Neuronal stem cell (in vitro differentiated cells): ENCODE data around the gene CYP2E1.
"Not testable (repeated sequence)": the region's sequence is repeated elsewhere in the genome, so short reads cannot be mapped to it uniquely, and the experiment has no call there.

ENCODE experiments used
- DNase-seq: peaks from one replicate; pipeline ENCODE4 v3.0.0-alpha.2; 2013; ENCODE audit warnings: low spot score
- H2AFZ ChIP-seq: one replicate; pipeline ENCODE4 v1.6.1; 2013; ENCODE audit warnings: mild to moderate bottlenecking, low read length, inconsistent platforms
- H2AK5ac ChIP-seq: 2 replicates; pipeline ENCODE4 v1.6.1; 2013; ENCODE audit warnings: low read depth, mild to moderate bottlenecking, inconsistent platforms, low read length, moderate library complexity, mixed read lengths
- H2BK120ac ChIP-seq: 2 replicates; pipeline ENCODE4 v1.6.1; 2013; ENCODE audit warnings: low read depth, mild to moderate bottlenecking, inconsistent platforms, low read length, moderate library complexity, mixed read lengths
- H2BK12ac ChIP-seq: one replicate; pipeline ENCODE4 v1.6.1; 2013; ENCODE audit warnings: low read length, inconsistent platforms
- H2BK15ac ChIP-seq: 2 replicates; pipeline ENCODE4 v1.6.1; 2013; ENCODE audit warnings: mild to moderate bottlenecking, low read length, inconsistent platforms, mixed read lengths
- H2BK5ac ChIP-seq: one replicate; pipeline ENCODE4 v1.6.1; 2013; ENCODE audit warnings: inconsistent platforms, mild to moderate bottlenecking, low read length, moderate library complexity
- H3K14ac ChIP-seq: one replicate; pipeline ENCODE4 v1.6.1; 2013; ENCODE audit warnings: low read length, inconsistent platforms
- H3K18ac ChIP-seq: 2 replicates; pipeline ENCODE4 v1.6.1; 2013; ENCODE audit warnings: low read length, inconsistent platforms
- H3K23ac ChIP-seq: 2 replicates; pipeline ENCODE4 v1.6.1; 2013; ENCODE audit warnings: low read depth, mild to moderate bottlenecking, mixed read lengths, low read length, inconsistent platforms; ENCODE audit not compliant: poor library complexity
- H3K27ac ChIP-seq: replicated peaks from 3 replicates; pipeline ENCODE4 v1.5.1; 2013; ENCODE audit warnings: low read length, inconsistent platforms
- H3K27me3 ChIP-seq, 3 experiments: 2 replicates each; pipeline ENCODE4 v1.6.1; 2013; ENCODE audit warnings: low read length in 3 of 3, mild to moderate bottlenecking in 2 of 3, inconsistent platforms in 1 of 3, low read depth in 1 of 3, mixed read lengths in 1 of 3, moderate library complexity in 1 of 3; ENCODE audit not compliant: control insufficient read depth in 3 of 3, insufficient read depth in 3 of 3
- H3K36me3 ChIP-seq, 2 donors: replicated peaks in 1 of 2; 2 replicates each; pipeline ENCODE4 v1.6.1; 2013; ENCODE audit warnings: low read length in 2 of 2; ENCODE audit not compliant: control insufficient read depth in 2 of 2, insufficient read depth in 2 of 2
- H3K4ac ChIP-seq: 2 replicates; pipeline ENCODE4 v1.6.1; 2013; ENCODE audit warnings: inconsistent platforms, mild to moderate bottlenecking, low read length, moderate library complexity
- H3K4me1 ChIP-seq, 2 donors: 1 replicate in 1 of 2; 2 replicates in 1 of 2; pipeline ENCODE4 v1.6.1; 2013; ENCODE audit warnings: low read length in 2 of 2, low read depth in 1 of 2; ENCODE audit not compliant: control insufficient read depth in 2 of 2, insufficient read depth in 1 of 2
- H3K4me2 ChIP-seq: one replicate; pipeline ENCODE4 v1.6.1; 2013; ENCODE audit warnings: mild to moderate bottlenecking, low read length, inconsistent platforms; ENCODE audit not compliant: insufficient read depth, poor library complexity, severe bottlenecking
- H3K4me3 ChIP-seq, 2 donors: 2 replicates each; pipeline ENCODE4 v1.5.1; 2013; ENCODE audit warnings: low read length in 2 of 2, mild to moderate bottlenecking in 2 of 2, inconsistent platforms in 1 of 2, moderate library complexity in 1 of 2
- H3K79me1 ChIP-seq: one replicate; pipeline ENCODE4 v1.6.1; 2013; ENCODE audit warnings: low read depth, mild to moderate bottlenecking, inconsistent platforms, low read length, moderate library complexity
- H3K9ac ChIP-seq: one replicate; pipeline ENCODE4 v1.6.1; 2013; ENCODE audit warnings: mild to moderate bottlenecking, low read depth, low read length, inconsistent platforms; ENCODE audit not compliant: poor library complexity
- H3K9me3 ChIP-seq, 2 donors: replicated peaks in 1 of 2; 2 replicates each; pipeline versions ENCODE3 to v1.6.1; 2013; ENCODE audit warnings: low read length in 2 of 2, mild to moderate bottlenecking in 2 of 2, inconsistent platforms in 1 of 2, low read depth in 1 of 2, mixed read lengths in 1 of 2, moderate library complexity in 1 of 2; ENCODE audit not compliant: control insufficient read depth in 2 of 2, insufficient read depth in 1 of 2
- H4K8ac ChIP-seq: one replicate; pipeline ENCODE4 v1.6.1; 2013; ENCODE audit warnings: low read depth, mild to moderate bottlenecking, inconsistent platforms, low read length, moderate library complexity
- H4K91ac ChIP-seq: one replicate; pipeline ENCODE4 v1.6.1; 2013; ENCODE audit warnings: low read length, low read depth, mild to moderate bottlenecking, inconsistent platforms; ENCODE audit not compliant: poor library complexity
- WGBS, 2 donors: extraction: QIAGEN DNeasy Blood & Tissue Kit; methylation state at CpG; one replicate each; pipeline ENCODE4 v1.1.7; 2013; ENCODE audit warnings: missing lambda C conversion rate in 2 of 2, mixed read lengths in 1 of 2; ENCODE audit not compliant: insufficient read length in 2 of 2, insufficient replicate concordance in 1 of 2; ENCODE audit errors: extremely low coverage in 2 of 2; 5-methylcytosine and 5-hydroxymethylcytosine counted together

Gene CYP2E1

GRCh38 chr10:133537546-133538545, 10.7 kb downstream of the CYP2E1 start:
- H3K27ac ChIP-seq: no peak overlapping the region
- H2BK12ac ChIP-seq: no peak overlapping the region
- H4K91ac ChIP-seq: no peak overlapping the region
- no peak overlapping the region for H2BK5ac ChIP-seq
- WGBS, 2 donors: no CpG with 5 or more reads among the region's 4 CpGs
- H2BK120ac ChIP-seq: no peak overlapping the region
- no peak overlapping the region for H3K18ac ChIP-seq
- H3K9me3 ChIP-seq: peaks cover 0 to 31% of the 10 kb centered on the region in 2 donors
- H3K4me1 ChIP-seq: no peaks in the 10 kb centered on the region
- H3K4me3 ChIP-seq: no peak overlapping the region
- no peaks in the 10 kb centered on the region for H3K36me3 ChIP-seq
- no peak overlapping the region for H3K9ac ChIP-seq
- no peak for DNase-seq
- no peak overlapping the region for H2BK15ac ChIP-seq
- H3K23ac ChIP-seq: no peak overlapping the region
- peaks cover 0 to 21% (median 0%) of the 10 kb centered on the region in 3 experiments for H3K27me3 ChIP-seq
- no peak overlapping the region for H2AFZ ChIP-seq
- H3K4ac ChIP-seq: no peak overlapping the region
- H4K8ac ChIP-seq: no peak overlapping the region
- H3K14ac ChIP-seq: no peak overlapping the region
- H2AK5ac ChIP-seq: no peak overlapping the region
- peaks cover 3% of the 10 kb centered on the region for H3K79me1 ChIP-seq
- no peak overlapping the region for H3K4me2 ChIP-seq

- H3K4me2 ChIP-seq, H4K8ac ChIP-seq, H2BK120ac ChIP-seq, H2AK5ac ChIP-seq, H3K18ac ChIP-seq, H3K36me3 ChIP-seq, H3K79me1 ChIP-seq, H3K9ac ChIP-seq, H3K4ac ChIP-seq, H3K4me3 ChIP-seq, H2AFZ ChIP-seq, H3K14ac ChIP-seq, H4K91ac ChIP-seq, H3K4me1 ChIP-seq, H3K27ac ChIP-seq, H2BK15ac ChIP-seq, H3K23ac ChIP-seq, H2BK12ac ChIP-seq, H2BK5ac ChIP-seq, DNase-seq: not testable (repeated sequence)
- peaks cover 0 to 16% (median 0%) of the 10 kb centered on the region in 3 experiments for H3K27me3 ChIP-seq
- no CpG with 5 or more reads among the region's 6 CpGs for WGBS, 2 donors
- H3K9me3 ChIP-seq: peaks cover 0 to 30% of the 10 kb centered on the region in 2 donors
These were observed 14.3 kb downstream of the CYP2E1 start for GRCh38 chr10:133541441-133541975.

- H4K8ac ChIP-seq: no peak overlapping the region
- no peak overlapping the region for H4K91ac ChIP-seq
- no peak overlapping the region for H3K4me2 ChIP-seq
- no peaks in the 10 kb centered on the region for H3K79me1 ChIP-seq
- H3K9ac ChIP-seq: no peak overlapping the region
- no CpG with 5 or more reads among the region's 1 CpG for WGBS, 2 donors
- H3K4me3 ChIP-seq: no peak overlapping the region
- H3K9me3 ChIP-seq: peaks cover 0 to 21% of the 10 kb centered on the region in 2 donors
- no peak overlapping the region for H3K18ac ChIP-seq
- no peak overlapping the region for H2AFZ ChIP-seq
- H3K36me3 ChIP-seq: no peaks in the 10 kb centered on the region
- H3K27ac ChIP-seq: no peak overlapping the region
- H3K14ac ChIP-seq: no peak overlapping the region
- H3K4me1 ChIP-seq: no peaks in the 10 kb centered on the region
- no peak overlapping the region for H3K4ac ChIP-seq
- H2AK5ac ChIP-seq: no peak overlapping the region
- no peak overlapping the region for H2BK12ac ChIP-seq
- no peak overlapping the region for H2BK15ac ChIP-seq
- peaks cover 0 to 8% (median 0%) of the 10 kb centered on the region in 3 experiments for H3K27me3 ChIP-seq
- H2BK5ac ChIP-seq: no peak overlapping the region
- no peak for DNase-seq
- H3K23ac ChIP-seq: no peak overlapping the region
- no peak overlapping the region for H2BK120ac ChIP-seq
These were observed 17.3 kb downstream of the CYP2E1 start for GRCh38 chr10:133544506-133544905.

DNA sequence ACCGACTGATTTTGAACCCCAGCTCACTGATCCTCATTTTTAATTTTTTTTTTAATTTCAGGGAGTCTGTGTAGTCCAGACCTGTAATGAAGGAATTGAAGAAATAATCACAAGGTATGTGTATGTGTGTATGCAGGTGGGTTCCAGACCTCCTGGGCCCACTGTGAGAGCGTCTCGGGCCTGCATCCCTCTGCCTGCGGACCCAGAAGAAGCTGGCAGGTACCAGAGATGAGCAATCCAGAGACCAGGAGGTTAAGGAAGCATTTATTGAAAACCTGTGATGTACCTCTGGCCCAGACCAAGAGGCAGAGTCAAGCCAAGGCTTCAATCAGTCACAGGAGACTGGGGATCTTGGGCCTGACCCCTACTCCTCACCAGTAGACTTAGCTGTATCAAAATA, 27.4 kb downstream of the CYP2E1 start:
- WGBS, 2 donors: no CpG with 5 or more reads among the region's 4 CpGs
- Histone ChIP-seq H3K4me1 (no peaks in the 10 kb centered on the region), H3K4me3 (no peak overlapping the region), H2BK5ac (no peak overlapping the region), H3K4ac (no peak overlapping the region), H3K9ac (no peak overlapping the region), H3K14ac (no peak overlapping the region), H3K36me3 (no peaks in the 10 kb centered on the region), H4K91ac (no peak overlapping the region), H3K27me3 (peaks cover 0 to 23% (median 0%) of the 10 kb centered on the region in 3 experiments), H4K8ac (no peak overlapping the region), H2AFZ (no peak overlapping the region), H3K18ac (no peak overlapping the region), H2BK12ac (no peak overlapping the region), H3K4me2 (no peak overlapping the region), H2BK120ac (no peak overlapping the region), H3K79me1 (no peaks in the 10 kb centered on the region), H3K27ac (no peak overlapping the region), H3K9me3 (peaks cover 0 to 52% of the 10 kb centered on the region in 2 donors), H2BK15ac (no peak overlapping the region), H3K23ac (no peak overlapping the region), H2AK5ac (no peak overlapping the region)
- no peak for DNase-seq
